Loucy (cell line): ENCODE data around the gene LAMA5.

Experiments used
- H2AFZ ChIP-seq: fragments of 200-600 bp; sonication (generic); 2 replicates; pipeline ENCODE4 v1.6.0; 2016; ENCODE audit warnings: antibody characterized with exemption, mild to moderate bottlenecking, low read length, moderate library complexity
- H3F3A ChIP-seq: fragments of 200-600 bp; 2 replicates; pipeline ENCODE4 v1.6.0; 2016; ENCODE audit warnings: antibody characterized with exemption, low read depth, mild to moderate bottlenecking
- H3K27me3 ChIP-seq: fragments of 200-600 bp; sonication (generic); 2 replicates; pipeline ENCODE4 v1.6.1; 2014; ENCODE audit warnings: low read length, mild to moderate bottlenecking; ENCODE audit not compliant: insufficient read depth, poor library complexity, severe bottlenecking
- H3K36me3 ChIP-seq: fragments of 200-600 bp; sonication (generic); 2 replicates; pipeline ENCODE4 v1.6.1; 2016; ENCODE audit warnings: low read length; ENCODE audit not compliant: insufficient read depth
- H3K4me1 ChIP-seq: fragments of 200-600 bp; sonication (generic); 2 replicates; pipeline ENCODE4 v1.5.1; 2014; ENCODE audit warnings: low read length, mild to moderate bottlenecking; ENCODE audit not compliant: insufficient read depth, poor library complexity, severe bottlenecking
- H3K4me2 ChIP-seq: fragments of 200-600 bp; sonication (generic); 2 replicates; pipeline ENCODE4 v1.6.0; 2014; ENCODE audit warnings: antibody characterized with exemption, low read length, low read depth, mild to moderate bottlenecking; ENCODE audit not compliant: poor library complexity, severe bottlenecking
- H3K4me3 ChIP-seq: fragments of 200-600 bp; sonication (generic); 2 replicates; pipeline ENCODE4 v1.5.1; 2014; ENCODE audit warnings: low read length, mild to moderate bottlenecking, mixed read lengths; ENCODE audit not compliant: poor library complexity, severe bottlenecking
- H3K79me2 ChIP-seq: fragments of 200-600 bp; sonication (generic); 2 replicates; pipeline ENCODE4 v1.6.1; 2014; ENCODE audit warnings: low read length; ENCODE audit not compliant: insufficient read depth
- H3K9ac ChIP-seq: fragments of 200-600 bp; sonication (generic); 2 replicates; pipeline ENCODE4 v1.6.0; 2014; ENCODE audit warnings: mild to moderate bottlenecking, low read depth, low read length, moderate library complexity; ENCODE audit not compliant: poor library complexity, severe bottlenecking
- H3K9me2 ChIP-seq: fragments of 200-600 bp; sonication (generic); replicated peaks from 2 replicates; pipeline ENCODE4 v1.6.1; 2016; ENCODE audit warnings: low read depth, low read length, mixed read lengths
- H3K9me3 ChIP-seq: fragments of 200-600 bp; sonication (generic); 2 replicates; pipeline ENCODE4 v1.6.1; 2014; ENCODE audit warnings: mild to moderate bottlenecking, antibody characterized with exemption, low read length, low read depth; ENCODE audit not compliant: insufficient read depth
- H4K20me1 ChIP-seq: fragments of 200-600 bp; sonication (generic); 2 replicates; pipeline ENCODE4 v1.6.0; 2014; ENCODE audit warnings: antibody characterized with exemption, low read length, mild to moderate bottlenecking; ENCODE audit not compliant: insufficient read depth, poor library complexity, severe bottlenecking
- EZH2phosphoT487 ChIP-seq: fragments of 200-600 bp; IDR thresholded peaks from 2 replicates; pipeline ENCODE4 v1.6.1; 2018; ENCODE audit warnings: antibody characterized with exemption, mild to moderate bottlenecking, moderate library complexity, borderline replicate concordance
- TF ChIP-seq, protein P1 (sequence below): fragments of 200-600 bp; sonication (generic); conservative IDR thresholded peaks from 2 replicates; pipeline ENCODE4 v1.5.1; 2014; ENCODE audit warnings: mild to moderate bottlenecking, antibody characterized with exemption, low read length

LAMA5 gene

DNA sequence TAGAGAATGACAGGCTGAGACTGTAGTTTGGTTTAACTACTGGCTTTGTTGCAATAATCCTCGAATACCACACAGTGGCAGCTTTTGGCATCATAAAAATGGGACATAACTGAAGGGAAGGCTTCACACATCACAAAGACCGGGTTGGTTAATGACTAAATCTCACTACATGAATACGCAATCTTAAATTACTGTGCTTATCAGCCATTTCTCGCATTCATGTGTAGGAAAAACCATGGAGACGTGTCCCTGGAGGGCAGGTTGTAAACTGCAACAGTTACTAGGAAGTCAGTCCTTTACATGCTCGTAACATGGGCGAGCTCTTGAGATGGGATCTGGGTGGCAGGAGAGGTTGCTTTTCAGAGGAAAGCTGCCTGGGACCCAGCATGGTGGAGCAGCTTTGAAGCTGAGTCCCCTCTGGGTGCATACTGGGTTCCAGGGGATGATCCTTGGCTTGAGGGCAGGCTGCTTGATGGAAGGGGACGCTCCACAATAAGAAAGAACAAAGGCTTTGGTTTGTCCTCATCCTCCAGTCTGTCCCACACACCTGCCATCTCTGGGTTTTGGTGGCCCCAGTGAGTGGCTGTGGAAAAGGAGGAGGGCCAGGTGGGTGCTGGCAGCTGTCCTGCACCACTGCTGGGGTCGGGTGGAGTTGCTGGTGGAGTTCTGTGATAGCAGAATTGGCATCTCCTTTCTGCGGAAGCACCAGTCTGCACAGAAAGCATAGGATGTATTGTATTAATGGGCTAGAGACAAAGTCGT is 21.9 kb upstream of the LAMA5 start:
- H3F3A ChIP-seq: no peaks in the 10 kb centered on the region; the same call in 1 of the 2 replicates
- H3K9ac ChIP-seq: peak overlapping the region; percentile 98
- H3K27me3 ChIP-seq: peaks cover 5% of the 10 kb centered on the region
- no peaks in the 10 kb centered on the region for H3K9me3 ChIP-seq
- peak overlapping the region; percentile 98 for H3K4me3 ChIP-seq
- peaks cover 65% of the 10 kb centered on the region for H3K79me2 ChIP-seq
- H3K4me1 ChIP-seq: peaks cover 26% of the 10 kb centered on the region
- H2AFZ ChIP-seq: no peak overlapping the region
- no peak for TF ChIP-seq EZH2phosphoT487
- TF ChIP-seq, protein P1, sequence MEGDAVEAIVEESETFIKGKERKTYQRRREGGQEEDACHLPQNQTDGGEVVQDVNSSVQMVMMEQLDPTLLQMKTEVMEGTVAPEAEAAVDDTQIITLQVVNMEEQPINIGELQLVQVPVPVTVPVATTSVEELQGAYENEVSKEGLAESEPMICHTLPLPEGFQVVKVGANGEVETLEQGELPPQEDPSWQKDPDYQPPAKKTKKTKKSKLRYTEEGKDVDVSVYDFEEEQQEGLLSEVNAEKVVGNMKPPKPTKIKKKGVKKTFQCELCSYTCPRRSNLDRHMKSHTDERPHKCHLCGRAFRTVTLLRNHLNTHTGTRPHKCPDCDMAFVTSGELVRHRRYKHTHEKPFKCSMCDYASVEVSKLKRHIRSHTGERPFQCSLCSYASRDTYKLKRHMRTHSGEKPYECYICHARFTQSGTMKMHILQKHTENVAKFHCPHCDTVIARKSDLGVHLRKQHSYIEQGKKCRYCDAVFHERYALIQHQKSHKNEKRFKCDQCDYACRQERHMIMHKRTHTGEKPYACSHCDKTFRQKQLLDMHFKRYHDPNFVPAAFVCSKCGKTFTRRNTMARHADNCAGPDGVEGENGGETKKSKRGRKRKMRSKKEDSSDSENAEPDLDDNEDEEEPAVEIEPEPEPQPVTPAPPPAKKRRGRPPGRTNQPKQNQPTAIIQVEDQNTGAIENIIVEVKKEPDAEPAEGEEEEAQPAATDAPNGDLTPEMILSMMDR: 0 out of 2 replicates have a peak, but pooled peaks have one; percentile 14
- H3K4me2 ChIP-seq: peak overlapping the region; percentile 88
- peaks cover 40% of the 10 kb centered on the region for H4K20me1 ChIP-seq
- H3K9me2 ChIP-seq: no peaks in the 10 kb centered on the region
- H3K36me3 ChIP-seq: peaks cover 21% of the 10 kb centered on the region; the same call in 1 of the 2 replicates

DNA sequence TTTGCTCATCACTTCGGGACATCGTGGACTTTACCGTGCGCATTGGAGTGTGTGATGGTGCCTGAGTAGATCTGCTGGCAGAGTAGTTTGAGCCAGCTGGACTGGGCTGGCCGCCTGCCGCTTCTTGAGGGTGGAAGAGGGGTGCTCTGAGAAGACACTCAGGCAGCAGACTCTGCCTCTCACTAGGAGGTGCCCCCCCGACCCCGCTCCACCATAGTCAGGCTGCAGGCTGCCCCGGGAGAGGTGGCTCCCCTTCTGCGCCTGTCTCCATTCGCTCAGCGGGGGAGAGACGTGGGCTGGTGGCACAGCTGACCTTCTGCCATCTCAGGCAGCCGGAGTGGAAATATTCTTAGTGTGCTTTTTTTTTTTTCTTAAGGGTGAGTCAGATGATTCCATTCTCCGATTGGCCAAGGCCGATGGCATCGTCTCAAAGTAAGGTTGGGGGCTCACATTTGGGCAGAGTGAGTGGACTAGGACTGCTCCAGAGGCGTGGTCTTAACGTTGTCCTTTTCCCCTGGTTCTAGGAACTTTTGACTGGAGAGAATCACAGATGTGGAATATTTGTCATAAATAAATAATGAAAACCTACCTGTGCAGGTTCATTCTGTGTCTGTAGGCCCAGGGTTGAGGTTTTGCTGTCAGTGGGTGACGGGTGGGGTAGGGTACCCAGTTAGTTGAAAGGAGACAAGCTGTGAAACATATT is 21.0 kb upstream of the LAMA5 start:
- Histone ChIP-seq H3K79me2 (peaks cover 65% of the 10 kb centered on the region), H3K36me3 (peaks cover 21% of the 10 kb centered on the region; the same call in 1 of the 2 replicates)

DNA sequence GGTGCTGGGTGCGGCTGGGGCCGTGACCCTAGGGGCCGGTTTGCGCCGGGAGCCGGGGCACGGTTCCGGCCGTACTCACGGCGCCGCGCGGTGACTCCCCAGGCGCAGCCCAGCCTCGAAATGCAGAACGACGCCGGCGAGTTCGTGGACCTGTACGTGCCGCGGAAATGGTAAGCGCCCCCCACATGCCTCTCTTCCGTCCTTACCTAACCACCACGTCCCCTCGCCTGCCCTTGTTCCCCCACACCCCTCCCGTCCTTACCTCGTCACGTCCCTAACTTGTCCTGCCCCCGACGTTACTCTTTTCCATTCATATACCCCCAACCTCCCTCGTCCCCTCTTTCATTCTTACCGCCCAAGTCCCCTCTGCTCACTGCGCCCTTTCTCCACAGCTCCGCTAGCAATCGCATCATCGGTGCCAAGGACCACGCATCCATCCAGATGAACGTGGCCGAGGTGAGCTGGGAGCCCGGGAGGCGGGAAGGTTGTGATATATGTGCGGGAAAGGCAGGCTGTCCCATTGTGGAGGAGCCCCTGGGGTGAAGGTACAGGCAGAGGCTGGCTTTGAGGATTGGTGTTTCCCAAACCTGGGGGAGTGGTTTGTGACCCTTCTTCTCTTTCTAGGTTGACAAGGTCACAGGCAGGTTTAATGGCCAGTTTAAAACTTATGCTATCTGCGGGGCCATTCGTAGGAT is 20.3 kb upstream of the LAMA5 start:
- peaks cover 65% of the 10 kb centered on the region for H3K79me2 ChIP-seq
- H3K4me3 ChIP-seq: peak overlapping the region; percentile 98
- TF ChIP-seq, protein P1: no peak
- TF ChIP-seq EZH2phosphoT487: no peak
- no peaks in the 10 kb centered on the region for H3K9me2 ChIP-seq
- no peaks in the 10 kb centered on the region; the same call in 1 of the 2 replicates for H3F3A ChIP-seq
- peak overlapping the region; percentile 88 for H3K4me2 ChIP-seq
- peaks cover 21% of the 10 kb centered on the region; the same call in 1 of the 2 replicates for H3K36me3 ChIP-seq
- peak overlapping the region; percentile 98 for H3K9ac ChIP-seq
- H2AFZ ChIP-seq: no peak overlapping the region
- H4K20me1 ChIP-seq: peaks cover 40% of the 10 kb centered on the region
- peaks cover 26% of the 10 kb centered on the region for H3K4me1 ChIP-seq
- peaks cover 5% of the 10 kb centered on the region for H3K27me3 ChIP-seq
- H3K9me3 ChIP-seq: no peaks in the 10 kb centered on the region

More for the DNA sequence above, 21.0 kb upstream of the LAMA5 start:
- H3K4me3 ChIP-seq: peak overlapping the region; percentile 98
- H4K20me1 ChIP-seq: peaks cover 40% of the 10 kb centered on the region
- TF ChIP-seq, protein P1: no peak
- no peak for TF ChIP-seq EZH2phosphoT487
- peak overlapping the region; percentile 98 for H3K9ac ChIP-seq
- H3K4me1 ChIP-seq: peaks cover 26% of the 10 kb centered on the region
- peak overlapping the region; percentile 88 for H3K4me2 ChIP-seq
- no peaks in the 10 kb centered on the region; the same call in 1 of the 2 replicates for H3F3A ChIP-seq
- no peak overlapping the region for H2AFZ ChIP-seq
- H3K9me3 ChIP-seq: no peaks in the 10 kb centered on the region
- H3K27me3 ChIP-seq: peaks cover 5% of the 10 kb centered on the region
- H3K9me2 ChIP-seq: no peaks in the 10 kb centered on the region
